ENCODE results near the gene ADA.

Gene ADA

GRCh38 chr20:44688053-44688625 lies 36.6 kb upstream of the ADA start:
- no peak for DNase-seq (ENCODE audit: low read depth)
- no peak overlapping the region for H3K4me3 ChIP-seq (replicated peaks; ENCODE audit: low read depth, low read length)
- peak; percentile 22 for TF ChIP-seq CTCF (IDR thresholded peaks at IDR 0.05; ENCODE audit: low read length, missing control alignments)

GRCh38 chr20:44686934-44687333 lies 35.4 kb upstream of the ADA start:
- no peak for DNase-seq (ENCODE audit: low read depth)
- H3K4me3 ChIP-seq (replicated peaks; ENCODE audit: low read depth, low read length) = no peak overlapping the region
- TF ChIP-seq CTCF (IDR thresholded peaks at IDR 0.05; ENCODE audit: low read length, missing control alignments) = no peak

- DNase-seq (ENCODE audit: low read depth) = no peak
- no peak for TF ChIP-seq CTCF (IDR thresholded peaks at IDR 0.05; ENCODE audit: low read length, missing control alignments)
- H3K4me3 ChIP-seq (replicated peaks; ENCODE audit: low read depth, low read length) = no peak overlapping the region
Measured at GRCh38 chr20:44684047-44684967, 32.8 kb upstream of the ADA start.

GRCh38 chr20:44683263-44684046 lies 32.0 kb upstream of the ADA start:
- DNase-seq (ENCODE audit: low read depth) = peak; percentile 64
- peak; percentile 71 for TF ChIP-seq CTCF (IDR thresholded peaks at IDR 0.05; ENCODE audit: low read length, missing control alignments)
- H3K4me3 ChIP-seq (replicated peaks; ENCODE audit: low read depth, low read length) = no peak overlapping the region

- DNase-seq (ENCODE audit: low read depth) = no peak
- no peak for TF ChIP-seq CTCF (IDR thresholded peaks at IDR 0.05; ENCODE audit: low read length, missing control alignments)
- H3K4me3 ChIP-seq (replicated peaks; ENCODE audit: low read depth, low read length) = no peak overlapping the region
Measured at GRCh38 chr20:44681796-44682566, 30.5 kb upstream of the ADA start.

GRCh38 chr20:44678990-44679611 lies 27.6 kb upstream of the ADA start:
- TF ChIP-seq CTCF (IDR thresholded peaks at IDR 0.05; ENCODE audit: low read length, missing control alignments) = no peak
- no peak for DNase-seq (ENCODE audit: low read depth)
- H3K4me3 ChIP-seq (replicated peaks; ENCODE audit: low read depth, low read length) = no peak overlapping the region
